ENCODE data around the gene ZNF200.
A peak's percentile ranks its signal among the peaks of the same experiment; 100 is the strongest.

Gene ZNF200

DNA sequence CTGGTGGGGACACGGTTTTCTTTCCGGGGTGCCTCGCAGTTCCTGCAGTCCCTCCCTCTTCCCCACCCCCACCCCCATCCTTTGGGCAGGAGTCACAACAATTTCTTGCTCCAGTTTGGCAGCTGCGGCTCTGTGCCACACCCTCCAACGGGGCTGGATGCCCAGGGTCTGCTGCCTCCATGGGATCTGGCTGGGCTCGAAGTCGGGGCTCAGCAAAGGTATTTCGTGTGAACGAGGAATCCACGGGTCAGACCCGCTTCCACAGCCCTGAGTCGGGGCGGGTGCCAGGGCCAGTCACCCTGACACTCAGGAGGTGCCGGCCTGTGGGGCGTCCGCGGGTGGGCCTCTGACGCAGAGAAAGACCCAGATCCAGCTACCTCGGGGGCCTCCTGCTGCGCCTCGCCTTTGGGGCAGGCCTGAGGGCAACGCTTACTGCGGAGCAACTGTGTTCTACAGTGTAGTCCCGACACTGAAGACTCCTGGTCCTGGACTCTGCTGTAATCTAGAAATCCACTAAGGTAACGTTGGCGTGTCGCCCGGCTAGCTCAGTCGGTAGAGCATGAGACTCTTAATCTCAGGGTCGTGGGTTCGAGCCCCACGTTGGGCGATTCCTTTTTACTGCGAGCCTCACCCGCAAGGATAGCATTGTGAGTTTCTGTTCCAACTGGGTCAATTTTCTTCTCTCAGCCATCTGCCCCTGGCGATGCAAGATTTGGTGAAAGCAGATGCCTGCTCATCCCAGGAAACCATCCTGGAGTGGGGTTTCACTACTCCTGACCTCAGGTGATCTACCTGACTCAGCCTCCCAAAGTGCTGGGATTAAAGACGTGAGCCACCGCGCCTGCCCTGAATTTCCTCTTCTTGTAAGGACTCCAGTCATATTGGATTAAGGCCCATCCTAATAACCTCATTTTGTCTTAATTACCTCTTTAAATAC, 59.5 kb downstream of the ZNF200 start:
- DNase-seq (ENCODE audit: low read depth in 2 of 2), result peak in 1 of 2 donors; percentile 57

DNA sequence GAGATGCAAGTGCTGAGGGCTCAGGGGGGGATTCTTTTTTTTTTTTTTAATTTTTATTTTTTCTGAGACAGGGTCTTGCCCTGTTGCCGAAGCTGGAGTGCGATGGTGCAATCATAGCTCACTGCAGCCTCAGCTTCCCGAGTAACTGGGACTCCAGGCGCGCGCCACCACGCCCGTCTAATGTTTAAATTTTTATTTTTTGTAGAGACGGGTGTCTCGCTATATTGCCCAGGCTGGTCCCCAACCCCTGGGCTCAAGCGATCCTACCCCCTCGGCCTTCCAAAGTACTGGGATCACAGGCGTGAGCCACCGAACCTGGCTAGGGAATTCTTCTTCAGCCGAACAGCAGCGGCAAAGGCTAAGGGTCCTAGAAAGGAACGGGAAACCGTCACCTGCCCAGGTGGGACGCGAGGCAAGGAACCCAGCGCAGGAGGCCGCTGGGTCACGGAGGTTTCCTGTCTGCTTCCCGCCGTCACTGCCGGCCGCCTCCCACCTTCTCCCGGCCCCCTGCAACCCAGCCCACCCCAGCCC, 60.3 kb downstream of the ZNF200 start:
- DNase-seq (ENCODE audit: low read depth in 2 of 2), result no peak

- no peak for DNase-seq (ENCODE audit: low read depth in 2 of 2)
Measured at GRCh38 chr16:3173892-3174617, 60.9 kb downstream of the ZNF200 start.
